Measurements from ENCODE around the gene ZBED6.

GRCh38 chr1:203794764-203795440 is 521 bp upstream of the ZBED6 start:
- TF ChIP-seq, protein P1, sequence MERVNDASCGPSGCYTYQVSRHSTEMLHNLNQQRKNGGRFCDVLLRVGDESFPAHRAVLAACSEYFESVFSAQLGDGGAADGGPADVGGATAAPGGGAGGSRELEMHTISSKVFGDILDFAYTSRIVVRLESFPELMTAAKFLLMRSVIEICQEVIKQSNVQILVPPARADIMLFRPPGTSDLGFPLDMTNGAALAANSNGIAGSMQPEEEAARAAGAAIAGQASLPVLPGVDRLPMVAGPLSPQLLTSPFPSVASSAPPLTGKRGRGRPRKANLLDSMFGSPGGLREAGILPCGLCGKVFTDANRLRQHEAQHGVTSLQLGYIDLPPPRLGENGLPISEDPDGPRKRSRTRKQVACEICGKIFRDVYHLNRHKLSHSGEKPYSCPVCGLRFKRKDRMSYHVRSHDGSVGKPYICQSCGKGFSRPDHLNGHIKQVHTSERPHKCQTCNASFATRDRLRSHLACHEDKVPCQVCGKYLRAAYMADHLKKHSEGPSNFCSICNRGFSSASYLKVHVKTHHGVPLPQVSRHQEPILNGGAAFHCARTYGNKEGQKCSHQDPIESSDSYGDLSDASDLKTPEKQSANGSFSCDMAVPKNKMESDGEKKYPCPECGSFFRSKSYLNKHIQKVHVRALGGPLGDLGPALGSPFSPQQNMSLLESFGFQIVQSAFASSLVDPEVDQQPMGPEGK (CRISPR knock-in tag; IDR thresholded peaks at IDR 0.05; ENCODE audit: borderline replicate concordance): no peak
- TF ChIP-seq ZFP30 (CRISPR knock-in tag; IDR thresholded peaks at IDR 0.05): no peak
- TF ChIP-seq ESRRG (CRISPR knock-in tag; IDR thresholded peaks at IDR 0.05): no peak
- no peak for TF ChIP-seq PPARA (CRISPR knock-in tag; IDR thresholded peaks at IDR 0.05; ENCODE audit: borderline replicate concordance)
- TF ChIP-seq OSR1 (CRISPR knock-in tag; IDR thresholded peaks at IDR 0.05): no peak; the same call in 1 of the 2 replicates
- TF ChIP-seq ZNF565 (CRISPR knock-in tag; conservative IDR thresholded peaks at IDR 0.05; ENCODE audit: low read depth): no peak
- TF ChIP-seq POU6F1 (CRISPR knock-in tag; IDR thresholded peaks at IDR 0.05; ENCODE audit: borderline replicate concordance, low read depth): no peak
- TF ChIP-seq GLIS3 (CRISPR knock-in tag; IDR thresholded peaks at IDR 0.05): no peak
- no peak for TF ChIP-seq TOX (CRISPR knock-in tag; IDR thresholded peaks at IDR 0.05; ENCODE audit: borderline replicate concordance)
- no peak for TF ChIP-seq ARNTL (CRISPR knock-in tag; IDR thresholded peaks at IDR 0.05; ENCODE audit: borderline replicate concordance, low read depth)
